Panc1 (cell line): ENCODE data around the gene CD164L2. TPM values are rescaled to one million over a fixed set of nuclear protein-coding genes. Genes with fewer than 3 reads are reported as not detected.

ENCODE experiments used
- ATAC-seq: fragments of 200-7000 bp; cut with Tn5 transposase; 2 replicates; pipeline ENCODE4 v1.9.1; 2020; ENCODE audit warnings: mild to moderate bottlenecking, moderate library complexity
- BruUV-seq: library from RNA; stranded (reverse); fragments of 400-500 nt; replicated peaks from 2 replicates; lab custom pipeline; 2021; lab: Mats Ljungman, UMichigan
- CTCF ChIA-PET: fragments of 300-600 bp; sonication (Branson Sonifier 250); formaldehyde crosslinking; loops from one replicate; lab custom pipeline; 2022; ENCODE audit warnings: antibody characterized with exemption; lab: Charles Lee
- POLR2A ChIA-PET: fragments of 300-600 bp; sonication (Branson Sonifier 250); formaldehyde crosslinking; loops from one replicate; lab custom pipeline; 2022; ENCODE audit warnings: antibody characterized with exemption; lab: Charles Lee
- DNase-seq: peaks from one replicate; pipeline ENCODE4 v3.0.0-alpha.2; 2010; ENCODE audit warnings: low read depth, low spot score
- H3K27ac ChIP-seq: 2 replicates; pipeline ENCODE4 v1.5.1; 2011; ENCODE audit warnings: mild to moderate bottlenecking, low read length, inconsistent platforms
- H3K27me3 ChIP-seq: fragments of 200-500 bp; sonication (Bioruptor generic); 2 replicates; pipeline ENCODE4 v1.6.0; 2014; ENCODE audit warnings: low read length, inconsistent platforms; ENCODE audit not compliant: control insufficient read depth, insufficient read depth
- H3K36me3 ChIP-seq: fragments of 200-500 bp; sonication (Bioruptor generic); 2 replicates; pipeline ENCODE4 v1.5.1; 2014; ENCODE audit warnings: inconsistent platforms, mild to moderate bottlenecking, low read length, moderate library complexity; ENCODE audit not compliant: control insufficient read depth, insufficient read depth
- H3K4me1 ChIP-seq: 2 replicates; pipeline ENCODE4 v1.5.1; 2011; ENCODE audit warnings: inconsistent platforms, mild to moderate bottlenecking, low read length, moderate library complexity; ENCODE audit not compliant: control insufficient read depth, insufficient read depth
- H3K4me3 ChIP-seq, 2 experiments: 2 replicates each; pipeline ENCODE4 v1.5.1; 2011 to 2012; ENCODE audit warnings: low read depth in 2 of 2, low read length in 2 of 2, mild to moderate bottlenecking in 2 of 2, inconsistent platforms in 1 of 2, moderate library complexity in 1 of 2
- H3K9me3 ChIP-seq: fragments of 200-500 bp; sonication (Bioruptor generic); 2 replicates; pipeline ENCODE4 v1.5.1; 2014; ENCODE audit warnings: low read depth, mild to moderate bottlenecking, inconsistent platforms, low read length, moderate library complexity; ENCODE audit not compliant: control insufficient read depth, insufficient read depth
- POLR2AphosphoS5 ChIP-seq: IDR thresholded peaks from 2 replicates; pipeline ENCODE4 v1.6.1; 2012; ENCODE audit warnings: mild to moderate bottlenecking, low read depth, low read length, moderate library complexity
- REST ChIP-seq, 2 experiments: IDR thresholded peaks; 2 replicates each; pipeline ENCODE4 v1.6.1; 2011 to 2012; ENCODE audit warnings: low read depth in 2 of 2, control low read depth in 1 of 2, low read length in 1 of 2, mild to moderate bottlenecking in 1 of 2, moderate library complexity in 1 of 2; ENCODE audit not compliant: insufficient read depth in 1 of 2
- SIN3A ChIP-seq: IDR thresholded peaks from 2 replicates; pipeline ENCODE4 v1.6.1; 2012; ENCODE audit warnings: low read depth, mild to moderate bottlenecking, low read length, moderate library complexity, borderline replicate concordance; ENCODE audit not compliant: insufficient read depth
- TCF7L2 ChIP-seq: IDR thresholded peaks from 2 replicates; pipeline ENCODE4 v1.6.1; 2011; ENCODE audit warnings: mild to moderate bottlenecking, low read depth, low read length, inconsistent platforms
- in situ Hi-C: cut with HindIII; loops from 2 replicates; pipeline ENCODE4 v1.10.0; 2016; ENCODE audit warnings: low sequenced_read_pairs, low pct_unique_long_range_greater_than_20kb
- intact Hi-C: fragments of 100-400 bp; cut with micrococcal nuclease; formaldehyde crosslinking; loops from one replicate; pipeline ENCODE4 v1.10.0; 2022; ENCODE audit not compliant: unreplicated experiment
- total RNA-seq: library from RNA; stranded (reverse); gene quantifications from one replicate; pipeline ENCODE4 v1.2.1, GENCODE V29; 2021; ENCODE audit not compliant: unreplicated experiment
- TF ChIP-seq, protein P1 (sequence below): fragments of 450-650 bp; IDR thresholded peaks from 2 replicates; pipeline ENCODE4 v1.5.1; 2017; ENCODE audit warnings: mild to moderate bottlenecking

The CD164L2 gene
- total RNA-seq, 1 experiment from 2014 or later, result 0.13 TPM

DNA sequence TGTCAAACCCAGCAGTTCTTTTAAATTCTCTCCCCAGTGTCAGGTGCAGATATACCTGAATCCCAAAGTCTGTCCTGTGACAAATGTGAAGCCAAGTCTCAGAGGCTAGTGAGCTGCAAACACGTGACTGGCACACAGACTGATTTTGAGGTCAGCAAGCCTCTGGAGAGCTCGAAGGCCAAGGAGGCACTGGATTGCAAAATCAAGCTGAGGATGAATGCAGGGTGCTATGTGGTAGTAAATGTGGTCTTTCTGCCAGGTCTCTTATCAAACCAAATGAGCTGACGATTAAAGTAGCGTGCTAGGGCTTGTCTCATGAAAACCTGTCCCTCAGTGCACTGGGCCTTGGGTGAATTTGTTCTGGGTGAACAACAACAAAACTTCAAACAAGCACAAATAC is 29.9 kb upstream of the CD164L2 start:
- intact Hi-C loops (loop anchor here (10.0 kb wide), 1 partner anchor 72 kb away; no protein-coding TSS in a partner anchor), in situ Hi-C loops (loop anchor here (10.0 kb wide), 1 partner anchor 192 kb away; the partner anchor contains the start of gene AHDC1)
- Histone ChIP-seq H3K4me3 (no peak overlapping the region), H3K9me3 (no peaks in the 10 kb centered on the region), H3K27me3 (no peaks in the 10 kb centered on the region), H3K4me1 (no peaks in the 10 kb centered on the region), H3K36me3 (peaks cover 25% of the 10 kb centered on the region), H3K27ac (no peak overlapping the region)
- ATAC-seq, result no peak
- no TSS peak for BruUV-seq
- DNase-seq, result no peak
- TF ChIP-seq, protein P1, sequence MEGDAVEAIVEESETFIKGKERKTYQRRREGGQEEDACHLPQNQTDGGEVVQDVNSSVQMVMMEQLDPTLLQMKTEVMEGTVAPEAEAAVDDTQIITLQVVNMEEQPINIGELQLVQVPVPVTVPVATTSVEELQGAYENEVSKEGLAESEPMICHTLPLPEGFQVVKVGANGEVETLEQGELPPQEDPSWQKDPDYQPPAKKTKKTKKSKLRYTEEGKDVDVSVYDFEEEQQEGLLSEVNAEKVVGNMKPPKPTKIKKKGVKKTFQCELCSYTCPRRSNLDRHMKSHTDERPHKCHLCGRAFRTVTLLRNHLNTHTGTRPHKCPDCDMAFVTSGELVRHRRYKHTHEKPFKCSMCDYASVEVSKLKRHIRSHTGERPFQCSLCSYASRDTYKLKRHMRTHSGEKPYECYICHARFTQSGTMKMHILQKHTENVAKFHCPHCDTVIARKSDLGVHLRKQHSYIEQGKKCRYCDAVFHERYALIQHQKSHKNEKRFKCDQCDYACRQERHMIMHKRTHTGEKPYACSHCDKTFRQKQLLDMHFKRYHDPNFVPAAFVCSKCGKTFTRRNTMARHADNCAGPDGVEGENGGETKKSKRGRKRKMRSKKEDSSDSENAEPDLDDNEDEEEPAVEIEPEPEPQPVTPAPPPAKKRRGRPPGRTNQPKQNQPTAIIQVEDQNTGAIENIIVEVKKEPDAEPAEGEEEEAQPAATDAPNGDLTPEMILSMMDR, result no peak
- no peak for TF ChIP-seq TCF7L2
- no peak for TF ChIP-seq POLR2AphosphoS5
- TF ChIP-seq REST (IDR thresholded peaks at IDR 0.05; ENCODE audit: insufficient read depth in 1 of 2, low read depth in 2 of 2, low read length in 1 of 2), result no peak
- TF ChIP-seq SIN3A, result no peak
- ChIA-PET POLR2A (no interaction called here), CTCF (no interaction called here)

DNA sequence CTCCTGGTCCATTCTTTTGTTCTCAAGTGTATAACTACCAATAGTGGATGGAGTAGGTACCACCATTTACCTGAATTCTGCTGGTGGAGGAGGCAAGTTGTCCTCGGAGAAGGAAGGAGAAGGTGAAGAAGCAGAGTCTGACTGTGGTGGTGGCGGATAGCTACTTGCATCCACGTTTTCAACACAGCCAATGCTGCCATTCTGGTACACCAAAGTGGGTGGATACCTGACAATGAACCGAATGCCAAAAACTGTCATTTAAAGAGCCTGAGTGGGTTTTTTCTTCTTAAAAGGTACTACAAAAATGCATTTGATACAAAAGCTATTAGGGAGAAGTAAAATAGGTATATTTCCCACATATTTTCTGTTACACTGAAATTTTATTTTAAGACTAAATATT is 29.4 kb upstream of the CD164L2 start:
- in situ Hi-C loops, result loop anchor here (10.0 kb wide), 1 partner anchor 192 kb away; the partner anchor contains the start of gene AHDC1
- no TSS peak for BruUV-seq
- POLR2A ChIA-PET, result no interaction called here
- CTCF ChIA-PET, result interaction anchor here (0.5 kb wide), 1 partner anchor 12 kb away, joined by 5 read pairs; no protein-coding TSS in a partner anchor
- intact Hi-C loops, result loop anchor here (10.0 kb wide), 1 partner anchor 72 kb away; no protein-coding TSS in a partner anchor
- TF ChIP-seq POLR2AphosphoS5 (no peak), SIN3A (no peak), REST (IDR thresholded peaks at IDR 0.05; ENCODE audit: insufficient read depth in 1 of 2, low read depth in 2 of 2, low read length in 1 of 2) (no peak), TCF7L2 (no peak)
- TF ChIP-seq, protein P1, result no peak
- H3K27ac ChIP-seq, result no peak overlapping the region
- no peak for ATAC-seq
- no peaks in the 10 kb centered on the region for H3K9me3 ChIP-seq
- no peak overlapping the region for H3K4me3 ChIP-seq
- DNase-seq, result no peak
- no peaks in the 10 kb centered on the region for H3K27me3 ChIP-seq
- H3K36me3 ChIP-seq, result peaks cover 24% of the 10 kb centered on the region
- no peaks in the 10 kb centered on the region for H3K4me1 ChIP-seq
